ENCODE measurements around the gene IFT25.
"Not testable (repeated sequence)": the region's sequence is repeated elsewhere in the genome, so short reads cannot be mapped to it uniquely, and the experiment has no call there.

IFT25 gene

DNA sequence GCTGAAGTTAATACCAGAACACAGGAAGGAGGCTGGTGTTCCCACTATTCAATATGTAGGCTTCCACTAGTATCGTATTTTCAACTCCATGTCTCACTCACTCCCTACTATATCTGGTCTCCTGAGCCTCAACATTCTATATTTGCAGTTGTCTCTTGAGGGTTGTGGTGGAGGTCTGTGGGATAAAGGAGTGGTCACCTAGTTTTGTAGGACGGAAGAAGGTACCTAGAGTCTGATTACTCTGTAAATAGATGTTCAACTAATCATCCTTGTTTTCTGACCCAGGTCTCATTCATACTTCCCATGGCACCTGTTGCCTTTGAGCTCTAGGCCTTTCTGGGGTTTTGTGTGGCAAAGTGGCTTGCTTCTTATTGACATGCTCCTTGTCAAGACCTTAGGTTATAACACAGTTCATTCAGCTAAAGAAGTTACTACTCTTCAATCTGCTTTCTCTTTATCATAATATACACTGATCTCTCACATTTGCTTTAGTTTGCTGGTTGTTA, 18.1 kb downstream of the IFT25 start:
- DNase-seq: no peak

DNA sequence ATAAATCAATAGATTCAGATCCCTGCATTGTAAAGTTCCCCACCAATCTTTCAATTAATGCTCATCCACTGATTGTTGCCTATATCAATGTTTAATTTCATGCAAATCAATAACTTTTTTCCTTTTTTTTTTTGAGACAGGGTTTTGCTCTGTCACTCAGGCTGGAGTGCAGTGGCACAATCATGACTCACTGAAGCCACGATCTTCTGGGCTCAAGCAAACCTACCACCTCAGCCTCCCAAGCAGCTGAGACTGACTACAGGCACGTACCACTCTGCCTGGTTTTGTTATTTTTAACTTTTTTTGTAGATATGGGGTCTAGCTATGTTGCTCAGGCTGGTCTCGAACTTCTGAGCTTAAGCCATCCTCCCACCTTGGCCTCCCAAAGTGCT, 25.8 kb downstream of the IFT25 start:
- no peak for DNase-seq

DNA sequence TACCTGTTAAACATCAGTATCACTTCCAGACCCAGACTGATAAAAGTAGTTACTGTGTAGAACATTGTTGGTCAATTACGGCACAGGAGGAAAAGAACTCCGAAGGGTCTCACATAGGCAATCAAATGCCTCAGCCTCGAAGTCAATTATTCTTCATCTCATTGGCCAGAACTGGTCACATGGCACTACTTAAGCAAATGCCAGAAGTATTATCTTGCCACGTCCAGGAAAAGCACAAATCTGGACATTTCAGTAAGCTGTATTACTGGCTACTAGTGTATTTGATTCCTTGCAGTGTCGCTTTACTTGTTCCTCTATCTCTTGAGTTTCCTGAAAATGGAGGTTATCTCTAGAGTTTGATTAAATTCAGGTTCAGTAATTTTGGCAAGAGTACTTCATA, 27.2 kb downstream of the IFT25 start:
- no peak for DNase-seq

DNA sequence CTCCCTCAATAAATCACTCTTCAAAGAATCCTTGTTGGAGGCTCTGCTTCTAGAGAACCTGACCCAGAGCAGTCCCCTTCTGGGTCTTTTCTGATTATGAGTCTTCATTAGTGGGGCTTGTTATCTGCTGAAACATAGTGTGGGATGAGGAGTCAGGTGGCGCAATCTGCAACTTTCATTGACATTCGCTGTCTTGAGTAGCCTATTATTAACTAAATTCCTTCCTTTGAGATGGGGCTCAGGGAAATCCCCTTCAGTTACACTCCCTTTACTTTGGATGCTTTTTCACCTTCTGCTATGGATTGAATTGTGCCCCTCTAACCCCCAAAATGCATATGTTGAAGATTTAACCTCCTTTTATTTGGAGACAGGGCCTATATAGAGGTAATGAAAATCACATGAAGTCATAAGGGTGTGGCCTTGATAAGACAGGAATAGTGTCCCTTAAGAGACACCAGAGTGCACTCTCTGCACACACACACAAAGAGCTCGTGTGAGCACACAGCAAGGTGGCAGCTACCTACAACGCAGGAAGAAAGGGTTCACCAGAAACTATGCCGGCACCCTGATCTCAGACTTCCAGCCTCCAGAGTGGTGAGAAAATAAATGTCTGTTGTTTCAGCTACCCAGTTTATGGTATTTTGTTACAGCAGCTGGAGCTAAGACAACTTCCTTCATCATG, 32.0 kb downstream of the IFT25 start:
- no peak for DNase-seq

DNA sequence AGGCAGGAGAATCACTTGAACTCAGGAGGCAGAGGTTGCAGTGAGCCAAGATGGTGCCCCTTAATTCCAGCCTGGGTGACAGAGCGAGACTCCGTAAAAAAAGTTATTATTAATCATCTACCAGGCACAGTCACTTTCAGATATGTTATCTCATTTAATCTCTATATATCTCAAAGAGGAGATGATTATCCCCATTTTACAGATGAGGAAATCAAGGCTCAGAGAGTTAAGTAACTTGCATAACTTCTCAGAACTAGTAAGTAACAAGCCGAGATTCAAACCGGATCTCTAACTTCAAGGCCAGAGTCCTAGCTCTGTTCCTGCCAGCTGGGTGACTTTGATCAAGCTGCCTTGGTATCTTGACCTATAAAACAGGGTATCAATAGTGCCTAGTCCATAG, 34.1 kb downstream of the IFT25 start:
- no peak for DNase-seq

DNA sequence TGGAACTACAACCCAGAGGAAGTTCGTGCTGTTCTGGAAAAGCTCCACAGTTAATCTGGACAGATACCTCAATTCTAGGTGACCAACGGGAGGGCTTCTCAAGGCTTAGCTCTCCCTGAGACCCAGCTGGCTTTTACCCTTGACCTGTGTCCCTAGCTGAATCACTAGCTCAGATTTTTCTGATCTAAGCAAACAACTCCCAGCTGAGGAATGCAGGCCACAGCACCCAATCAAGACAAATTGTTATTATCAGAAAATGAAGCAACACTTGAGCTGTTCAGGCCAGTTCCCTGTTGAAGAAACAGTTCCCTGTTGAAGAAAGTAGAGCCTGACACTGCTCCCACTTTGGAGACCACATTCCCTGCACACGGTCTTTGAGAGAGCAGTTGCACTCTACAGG, 35.6 kb downstream of the IFT25 start:
- DNase-seq: no peak

DNA sequence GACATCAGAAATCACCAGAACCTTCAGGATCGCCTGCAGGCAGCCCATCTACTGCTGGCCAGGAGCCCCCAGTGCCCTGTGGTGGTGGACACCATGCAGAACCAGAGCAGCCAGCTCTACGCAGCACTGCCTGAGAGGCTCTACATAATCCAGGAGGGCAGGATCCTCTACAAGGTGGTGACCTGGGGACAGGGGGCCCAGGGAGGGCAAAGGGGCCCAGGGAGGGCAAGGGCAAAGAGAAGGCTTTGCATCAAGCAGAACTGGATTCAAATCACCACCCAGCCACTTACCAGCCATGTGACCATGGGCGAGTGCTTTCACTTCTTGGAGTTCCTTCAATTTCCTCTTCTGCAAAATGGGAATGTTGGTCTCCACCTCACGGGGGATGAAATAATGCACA, 39.4 kb downstream of the IFT25 start:
- DNase-seq: no peak

DNA sequence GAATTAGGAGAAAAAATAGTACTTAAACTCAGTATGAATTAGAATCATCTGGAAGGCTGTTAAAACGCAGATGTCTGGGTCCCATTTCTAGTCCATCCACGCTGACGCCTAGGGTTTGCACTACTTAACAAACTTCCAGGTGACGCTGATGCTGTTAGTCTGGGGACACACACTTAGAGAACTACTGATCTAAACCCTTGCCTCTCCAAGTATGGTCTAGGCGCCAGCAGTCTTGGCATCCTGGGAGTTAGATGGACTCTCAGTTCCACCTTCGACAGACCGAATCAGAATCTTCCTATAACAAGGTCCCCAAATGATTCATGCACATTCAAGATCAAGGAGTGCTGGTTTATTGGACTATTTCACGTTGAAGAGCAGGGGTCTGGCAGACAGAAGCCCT, 40.0 kb downstream of the IFT25 start:
- DNase-seq: no peak

DNA sequence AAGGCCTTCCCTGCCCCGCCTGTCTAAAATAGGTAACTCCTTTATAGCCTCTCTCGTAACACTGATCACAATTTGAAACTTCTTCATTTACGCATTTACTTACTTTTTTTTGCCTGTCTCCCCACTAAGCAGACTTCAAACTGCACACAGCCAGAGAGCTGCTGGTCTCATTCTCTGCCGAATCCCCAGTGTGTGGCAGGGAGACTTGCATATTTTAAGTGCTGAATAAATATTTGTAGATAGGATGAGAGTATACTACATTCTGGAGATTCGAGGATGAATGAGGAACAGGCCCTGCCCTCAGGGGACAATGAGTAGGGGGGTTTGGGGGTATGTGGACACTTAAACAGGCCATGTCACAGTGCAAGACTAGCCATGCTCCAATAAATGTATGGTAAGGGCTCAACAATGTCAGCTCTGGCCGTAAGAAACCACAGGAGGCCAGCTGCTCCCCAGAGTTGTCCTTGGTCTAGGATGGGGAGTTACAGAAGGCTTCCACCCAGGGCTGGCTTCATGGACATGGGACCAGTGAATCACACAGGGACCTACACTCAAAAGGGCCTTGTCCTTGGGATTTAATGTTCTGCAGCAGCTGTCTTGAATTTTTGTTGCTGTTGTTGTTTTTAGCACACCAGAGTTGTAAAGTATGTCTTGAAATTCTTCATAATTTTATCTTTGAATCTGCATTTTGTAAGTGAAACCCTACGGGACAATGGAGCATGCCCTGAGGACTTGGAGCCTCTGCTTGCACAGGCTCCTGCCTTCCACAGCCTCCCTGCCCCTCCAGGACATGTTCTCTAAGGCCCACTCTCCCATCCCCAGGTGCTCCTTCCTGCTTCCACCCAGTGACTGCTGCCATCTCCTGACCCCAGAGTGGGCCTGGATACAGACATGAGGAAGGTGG, 43.0 kb downstream of the IFT25 start:
- DNase-seq: no peak

DNA sequence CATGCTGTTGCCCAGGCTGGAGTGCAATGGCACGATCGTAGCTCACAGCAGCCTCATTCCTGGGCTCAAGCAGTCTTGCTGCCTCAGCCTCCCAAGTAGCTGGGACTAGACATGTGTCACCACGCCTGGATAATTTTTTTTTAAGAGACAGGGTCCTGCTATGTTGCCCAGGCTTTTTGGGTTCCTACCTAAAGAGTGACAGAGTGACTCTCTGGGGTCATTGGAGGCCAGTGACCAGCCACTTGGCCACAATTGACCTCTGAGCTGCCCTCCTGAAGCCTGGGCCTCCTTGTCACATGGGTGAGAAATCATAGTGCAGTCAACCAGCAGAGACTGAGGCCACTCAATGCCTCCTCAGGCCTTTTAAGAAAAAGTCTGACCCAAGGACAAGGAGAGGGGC, 45.8 kb downstream of the IFT25 start:
- no peak for DNase-seq

DNA sequence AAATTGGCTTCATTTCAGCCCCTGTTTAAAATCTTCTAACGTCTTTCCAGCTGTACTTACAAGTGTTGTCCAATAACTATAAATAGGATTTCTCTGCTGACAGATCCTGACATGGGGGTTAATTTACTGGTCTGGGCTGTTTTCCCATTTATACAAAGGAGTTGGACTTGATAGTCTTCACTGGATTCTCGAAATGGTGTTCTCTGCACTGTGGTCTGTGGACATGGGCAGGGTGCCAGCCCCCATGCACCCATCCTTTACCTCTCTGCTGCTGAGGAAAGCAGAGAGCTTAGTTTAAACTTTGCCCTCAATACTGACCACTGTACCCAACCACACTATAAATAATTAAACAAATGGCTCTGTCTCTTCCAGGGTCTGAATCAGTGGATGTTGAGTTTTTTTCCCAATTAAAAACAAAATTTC, 46.3 kb downstream of the IFT25 start:
- DNase-seq: no peak

DNA sequence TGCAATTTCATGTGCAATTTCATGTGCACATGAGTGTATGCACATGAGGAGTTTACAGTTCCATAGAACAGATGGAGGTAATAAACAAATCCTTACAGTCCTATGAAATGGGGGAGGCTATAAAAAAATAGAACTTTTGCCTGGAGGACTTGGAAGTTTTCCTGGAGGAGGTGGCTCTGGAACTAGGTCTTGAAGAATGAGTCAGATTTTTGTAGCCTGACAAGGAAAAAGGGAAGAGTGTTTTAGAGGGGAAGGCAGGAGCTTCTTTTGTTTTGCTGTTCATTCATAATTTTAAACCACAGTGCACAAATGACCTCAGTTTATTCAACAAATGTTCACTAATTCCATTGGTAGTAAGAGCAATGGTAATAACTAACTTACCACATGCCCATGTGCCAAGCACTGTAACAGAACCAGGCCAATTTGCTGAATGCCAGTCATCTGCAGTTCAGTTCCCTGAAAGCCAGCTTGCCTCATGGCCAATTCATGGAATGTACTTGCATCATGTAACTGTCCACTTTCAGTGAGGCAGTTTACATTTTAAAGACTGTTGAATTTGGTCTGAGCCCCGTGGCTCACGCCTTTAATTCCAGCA, 48.8 kb downstream of the IFT25 start:
- DNase-seq: no peak

DNA sequence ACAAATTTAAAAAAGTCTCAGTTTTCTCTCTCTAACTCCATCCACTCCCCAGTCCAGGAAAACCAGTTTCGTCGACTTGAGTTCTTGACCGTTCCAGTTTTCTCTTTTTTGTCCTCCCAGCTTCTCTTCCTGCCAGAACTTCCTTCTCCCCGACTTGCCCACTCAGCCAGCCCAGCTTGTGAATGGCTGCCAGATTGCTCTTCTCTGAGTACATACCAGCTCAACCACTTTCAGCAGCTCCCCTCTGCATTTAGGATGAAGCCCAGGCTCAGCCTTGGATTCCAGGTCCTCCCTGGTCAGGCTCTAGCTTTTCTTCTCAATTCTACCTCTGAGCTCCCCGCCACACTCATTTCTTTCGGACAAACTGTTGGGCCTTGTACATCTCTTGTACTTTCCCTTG, 50.1 kb downstream of the IFT25 start:
- DNase-seq: no peak

DNA sequence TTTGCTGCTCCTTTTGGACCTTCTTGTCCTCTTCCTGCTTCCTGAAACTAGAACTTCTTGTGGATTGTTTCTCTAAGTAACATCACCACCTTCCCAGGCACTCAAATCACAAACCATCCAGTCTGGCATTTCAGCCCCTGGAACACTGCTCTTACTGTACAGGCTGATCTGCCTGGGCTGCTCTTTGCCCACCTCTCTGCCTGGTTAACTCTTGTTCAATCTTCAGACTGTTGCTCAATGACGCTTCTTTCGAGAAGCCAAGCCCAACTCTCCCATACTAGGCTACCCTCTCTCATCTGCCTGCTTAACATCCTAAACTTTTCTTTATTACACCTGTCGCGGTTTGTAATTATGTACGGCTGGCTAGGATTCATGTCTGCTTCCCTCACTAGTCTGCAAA, 50.9 kb downstream of the IFT25 start:
- no peak for DNase-seq

DNA sequence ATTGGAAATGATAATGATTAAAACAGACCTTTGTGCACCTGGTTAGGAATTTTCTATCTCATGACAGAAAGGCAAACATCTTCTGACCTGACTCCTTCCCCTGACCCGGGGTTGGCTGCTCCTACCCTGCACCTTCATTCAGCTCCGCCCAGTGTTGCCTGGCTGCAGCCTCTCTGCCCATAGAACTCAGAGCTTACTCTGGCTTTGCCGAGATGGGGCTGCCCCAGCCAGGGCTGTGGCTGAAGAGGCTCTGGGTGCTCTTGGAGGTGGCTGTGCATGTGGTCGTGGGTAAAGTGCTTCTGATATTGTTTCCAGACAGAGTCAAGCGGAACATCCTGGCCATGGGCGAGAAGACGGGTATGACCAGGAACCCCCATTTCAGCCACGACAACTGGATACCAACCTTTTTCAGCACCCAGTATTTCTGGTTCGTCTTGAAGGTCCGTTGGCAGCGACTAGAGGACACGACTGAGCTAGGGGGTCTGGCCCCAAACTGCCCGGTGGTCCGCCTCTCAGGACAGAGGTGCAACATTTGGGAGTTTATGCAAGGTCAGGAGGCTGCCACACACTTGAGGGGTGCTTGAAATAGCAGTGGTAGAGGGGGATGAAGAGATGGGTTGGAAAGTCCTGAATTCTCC, 51.4 kb downstream of the IFT25 start, which contains the start of gene DIO1:
Gene DIO1 (plus strand): TSS at position 189 of the 638 bp plus-strand sequence. CDS start 24 bp downstream, at position 213.
- no peak for DNase-seq

DNA sequence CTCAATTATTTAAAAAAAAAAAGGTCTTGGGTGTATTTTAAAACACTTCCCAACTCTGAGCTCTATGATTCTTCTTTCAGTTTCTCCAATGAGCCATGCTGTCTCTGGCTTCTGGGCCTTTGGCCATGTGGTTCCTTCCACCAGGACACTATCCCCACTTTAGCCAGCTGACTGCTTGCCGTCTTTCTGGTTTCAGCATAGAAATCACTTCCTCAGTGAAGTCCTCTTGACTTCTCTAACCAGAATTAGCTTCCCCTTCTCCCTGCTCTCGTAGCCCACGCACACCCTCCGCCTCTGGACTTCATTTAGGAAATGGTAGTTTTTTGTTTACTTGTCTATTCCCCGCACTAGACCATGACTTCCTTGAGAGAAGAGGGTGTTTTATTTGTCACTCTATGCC, 52.6 kb downstream of the IFT25 start:
- no peak for DNase-seq

DNA sequence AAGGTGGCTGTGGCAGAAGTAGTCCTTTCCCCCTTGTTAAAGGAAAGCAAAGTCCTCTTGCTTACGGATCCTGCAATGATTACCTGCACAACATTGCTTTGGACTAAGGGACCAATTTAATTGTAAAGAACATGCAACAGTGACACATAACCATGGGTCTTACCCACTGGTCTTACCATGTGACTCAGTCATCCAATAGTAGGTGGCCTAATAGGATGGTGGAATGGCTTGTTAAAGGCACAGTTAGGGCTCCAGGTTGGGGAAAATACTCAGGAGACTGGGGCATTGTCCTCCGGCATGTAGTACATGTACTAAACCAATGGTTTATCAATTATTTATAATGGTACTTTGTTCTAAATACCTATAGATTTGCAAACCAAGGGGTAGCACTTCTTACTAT, 53.8 kb downstream of the IFT25 start:
- DNase-seq: no peak

DNA sequence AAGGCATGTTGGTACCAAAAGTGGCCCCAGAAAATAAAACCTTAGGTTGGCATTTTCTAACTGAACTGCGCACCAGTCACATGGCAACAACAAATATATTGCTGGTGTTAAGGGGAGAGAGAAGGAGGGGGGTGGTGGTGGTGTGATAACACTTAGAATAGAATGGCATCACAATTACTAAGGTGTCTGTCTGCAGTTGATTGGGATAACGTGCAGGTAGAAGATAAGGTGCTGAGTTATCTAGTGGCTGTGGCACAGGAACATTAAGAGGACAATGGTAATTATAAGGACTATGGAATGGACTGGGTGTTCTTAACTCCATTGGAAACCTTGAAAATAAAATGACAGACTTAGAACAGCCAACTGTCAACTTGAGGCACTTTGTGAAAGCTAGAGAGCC, 54.5 kb downstream of the IFT25 start:
- no peak for DNase-seq

DNA sequence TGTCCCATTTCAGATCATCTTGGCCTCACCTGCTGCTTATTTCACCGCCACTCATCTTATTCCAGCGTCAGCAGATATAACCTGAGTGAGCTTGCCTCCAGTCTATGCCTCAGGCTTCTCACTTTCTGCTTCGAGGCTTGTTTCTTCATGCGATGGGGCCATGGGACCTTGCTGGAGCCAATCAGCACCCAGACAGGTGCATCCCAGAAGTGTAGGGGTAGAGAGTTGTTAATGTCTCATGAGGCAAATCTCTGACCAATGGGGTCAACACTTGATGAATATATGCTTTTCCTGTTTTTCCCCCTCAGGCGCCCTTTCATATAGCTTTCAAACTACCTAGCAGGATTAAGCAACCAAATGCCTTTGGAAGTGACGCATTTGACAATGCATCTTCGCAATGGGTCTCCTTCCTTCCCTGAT, 55.0 kb downstream of the IFT25 start:
- DNase-seq: no peak

DNA sequence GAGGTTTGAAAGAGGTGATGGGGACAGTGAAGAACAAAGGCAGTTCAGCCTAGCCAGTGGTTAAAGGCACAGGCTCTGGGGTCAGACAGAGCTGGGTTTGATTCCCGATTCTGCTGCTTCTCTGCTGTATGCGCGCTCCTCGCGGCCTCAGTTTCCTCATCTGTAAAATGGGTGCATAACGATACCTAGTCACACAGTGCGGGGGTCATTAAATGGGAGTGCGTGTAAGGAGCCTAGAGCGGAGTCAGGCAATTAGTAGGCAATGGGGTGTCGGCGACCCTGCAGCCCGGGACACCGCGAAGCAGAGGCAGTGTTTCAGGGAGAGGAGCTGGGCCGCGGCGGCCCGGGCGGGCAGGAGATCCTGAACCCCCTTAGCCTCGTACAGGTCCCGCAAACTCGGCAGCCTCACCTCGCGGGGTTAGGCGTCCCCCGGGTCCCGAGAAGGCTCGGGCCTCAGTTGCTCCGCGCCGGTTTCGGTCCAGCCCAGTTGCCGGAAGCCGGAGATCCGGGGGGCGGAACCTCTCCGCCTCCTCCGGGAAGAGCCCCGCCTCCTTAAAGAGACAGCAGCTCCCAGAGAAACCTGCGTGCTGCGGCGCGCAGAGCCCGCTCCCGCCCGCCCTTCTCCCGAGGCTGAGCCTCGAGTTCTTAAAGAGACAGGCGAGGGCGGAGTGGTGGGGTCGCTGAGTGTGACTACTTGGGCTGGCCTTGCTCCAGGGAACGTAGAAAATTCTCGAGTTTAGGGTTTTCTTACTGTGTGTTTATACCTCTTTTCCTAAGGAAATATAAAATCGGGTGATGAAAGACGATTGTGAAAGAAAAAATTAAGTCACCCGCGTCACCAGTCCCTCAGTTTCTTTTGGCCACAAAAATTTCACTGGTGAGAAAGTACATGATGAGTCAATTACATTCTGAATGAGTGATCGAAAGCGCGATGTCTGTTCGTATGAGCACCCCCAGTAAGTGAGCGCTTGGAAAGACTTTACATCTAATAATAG, 55.9 kb downstream of the IFT25 start, which contains the start of gene YIPF1:
Gene YIPF1 (minus strand): TSS at position 494 of the 995 bp plus-strand sequence. CDS start 860 bp downstream, outside the sequence.
- DNase-seq: peak; percentile 77

DNA sequence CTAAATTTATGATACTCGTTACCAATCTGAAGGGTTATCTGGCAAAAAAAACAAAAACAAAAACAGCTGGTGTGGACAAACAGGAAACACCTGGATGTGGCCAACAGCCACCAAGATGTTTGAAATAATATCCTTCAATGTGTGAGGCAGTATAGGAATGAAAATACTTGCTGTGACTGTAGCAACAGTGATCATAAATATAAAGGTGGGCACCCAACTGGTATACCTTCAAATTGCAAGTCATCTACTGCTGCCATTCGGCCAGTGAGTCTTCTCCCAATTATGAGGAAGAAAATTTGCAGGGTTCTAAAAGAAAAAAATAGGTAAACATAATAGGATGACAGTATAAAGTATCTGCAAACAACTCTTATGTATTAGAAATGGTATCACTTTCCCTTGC, 56.8 kb downstream of the IFT25 start:
- no peak for DNase-seq

DNA sequence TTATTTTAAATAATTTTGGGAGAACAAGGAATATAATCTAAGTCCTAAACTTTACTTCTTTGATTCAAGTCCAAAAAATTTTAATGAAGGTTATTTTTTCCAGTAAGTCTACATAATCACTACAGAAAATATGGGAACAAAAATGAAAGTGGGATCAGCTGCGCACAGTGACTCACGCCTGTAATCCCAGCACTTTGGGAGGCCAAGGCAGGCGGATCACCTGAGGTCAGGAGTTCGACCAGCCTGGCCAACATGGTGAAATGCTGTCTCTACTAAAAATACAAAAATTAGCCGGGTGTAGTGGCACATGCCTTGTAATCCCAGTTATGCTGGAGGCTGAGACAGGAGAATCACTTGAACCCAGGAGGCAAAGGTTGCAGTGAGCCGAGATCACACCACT, 61.9 kb downstream of the IFT25 start:
- not testable (repeated sequence) for DNase-seq
